ENCODE results near the gene EPDR1. TPM values are rescaled to one million over a fixed set of nuclear protein-coding genes. Genes with fewer than 3 reads are reported as not detected.
"Not testable (repeated sequence)": the region's sequence is repeated elsewhere in the genome, so short reads cannot be mapped to it uniquely, and the experiment has no call there.

EPDR1 gene
- total RNA-seq, 2 donors from 2014 or later: 0.54 to 0.56 TPM

DNA sequence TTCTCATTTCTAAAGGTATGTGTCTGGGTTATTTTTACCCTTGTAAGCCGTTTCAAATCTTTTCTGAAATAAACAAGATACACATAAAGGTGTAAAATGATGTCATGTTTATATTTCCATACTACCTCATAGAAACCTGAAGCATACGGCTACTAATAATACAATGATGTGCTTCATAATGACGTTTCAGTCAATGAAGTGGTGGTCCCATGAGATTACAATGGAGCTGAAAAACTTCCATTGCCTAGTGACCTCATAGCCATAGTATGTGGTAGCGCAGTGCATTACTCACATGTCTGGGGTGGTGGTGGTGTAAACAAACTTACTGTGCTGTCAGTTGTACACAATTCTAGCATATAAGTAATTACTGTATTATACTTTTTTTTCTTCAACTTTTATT is 24.9 kb downstream of the EPDR1 start:
- Mint-ChIP-seq H3K4me3 (no peak overlapping the region), H3K27me3 (peaks cover 3% of the 10 kb centered on the region), H3K27ac (no peak overlapping the region), H3K36me3 (ENCODE audit: low read depth) (no peaks in the 10 kb centered on the region), H3K9me3 (peaks cover 3% of the 10 kb centered on the region), H3K4me1 (no peaks in the 10 kb centered on the region)
- no peak for ATAC-seq (replicated peaks)

- no peaks in the 10 kb centered on the region for H3K36me3 Mint-ChIP-seq (ENCODE audit: low read depth)
Measured at GRCh38 chr7:37947138-37947940, 26.9 kb downstream of the EPDR1 start.

GRCh38 chr7:37947941-37948210 is 27.4 kb downstream of the EPDR1 start:
- no peak for ATAC-seq (replicated peaks)
- Mint-ChIP-seq H3K4me1 (no peaks in the 10 kb centered on the region), H3K27ac (no peak overlapping the region), H3K36me3 (ENCODE audit: low read depth) (no peaks in the 10 kb centered on the region), H3K27me3 (peaks cover 3% of the 10 kb centered on the region), H3K9me3 (peaks cover 3% of the 10 kb centered on the region), H3K4me3 (no peak overlapping the region)

More at GRCh38 chr7:37947138-37947940, 26.9 kb downstream of the EPDR1 start:
- ATAC-seq (replicated peaks): no peak
- no peak overlapping the region for H3K27ac Mint-ChIP-seq
- H3K27me3 Mint-ChIP-seq: peaks cover 3% of the 10 kb centered on the region
- no peak overlapping the region for H3K4me3 Mint-ChIP-seq
- no peaks in the 10 kb centered on the region for H3K4me1 Mint-ChIP-seq
- peaks cover 3% of the 10 kb centered on the region for H3K9me3 Mint-ChIP-seq

DNA sequence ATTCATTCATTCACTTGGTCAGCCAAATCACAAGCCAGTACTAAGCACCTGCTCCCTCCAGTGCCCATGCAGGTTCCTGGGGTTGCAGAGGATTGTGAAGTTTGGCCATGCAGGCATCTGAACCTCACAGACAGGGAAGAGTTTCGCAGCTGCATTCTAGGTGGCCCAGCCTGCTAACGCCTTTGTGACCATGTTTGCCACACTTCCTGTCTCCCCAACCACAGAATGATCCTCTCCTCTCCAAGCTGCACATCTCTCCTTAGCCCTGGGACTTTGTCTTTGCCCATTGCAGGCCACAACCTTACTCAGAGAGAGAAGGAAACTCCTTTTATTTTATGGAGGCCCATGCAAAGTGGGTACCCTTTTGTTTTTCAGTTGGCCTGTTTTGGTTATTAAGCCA is 31.8 kb downstream of the EPDR1 start:
- Mint-ChIP-seq H3K27me3 (no peaks in the 10 kb centered on the region), H3K4me3 (no peak overlapping the region)
- ATAC-seq (replicated peaks): no peak

GRCh38 chr7:37954217-37954616 is 33.8 kb downstream of the EPDR1 start:
- H3K4me3 Mint-ChIP-seq; H3K27ac Mint-ChIP-seq; H3K9me3 Mint-ChIP-seq; H3K4me1 Mint-ChIP-seq; H3K27me3 Mint-ChIP-seq; ATAC-seq (replicated peaks); H3K36me3 Mint-ChIP-seq (ENCODE audit: low read depth): not testable (repeated sequence)

More for the DNA sequence above, 31.8 kb downstream of the EPDR1 start:
- Mint-ChIP-seq H3K4me1 (no peaks in the 10 kb centered on the region), H3K36me3 (ENCODE audit: low read depth) (no peaks in the 10 kb centered on the region), H3K27ac (no peak overlapping the region), H3K9me3 (no peaks in the 10 kb centered on the region)

- Mint-ChIP-seq H3K4me3 (no peak overlapping the region), H3K4me1 (no peaks in the 10 kb centered on the region), H3K27ac (no peak overlapping the region), H3K36me3 (ENCODE audit: low read depth) (no peaks in the 10 kb centered on the region), H3K9me3 (no peaks in the 10 kb centered on the region), H3K27me3 (no peaks in the 10 kb centered on the region)
- no peak for ATAC-seq (replicated peaks)
Measured at GRCh38 chr7:37956791-37957190, 36.4 kb downstream of the EPDR1 start.

DNA sequence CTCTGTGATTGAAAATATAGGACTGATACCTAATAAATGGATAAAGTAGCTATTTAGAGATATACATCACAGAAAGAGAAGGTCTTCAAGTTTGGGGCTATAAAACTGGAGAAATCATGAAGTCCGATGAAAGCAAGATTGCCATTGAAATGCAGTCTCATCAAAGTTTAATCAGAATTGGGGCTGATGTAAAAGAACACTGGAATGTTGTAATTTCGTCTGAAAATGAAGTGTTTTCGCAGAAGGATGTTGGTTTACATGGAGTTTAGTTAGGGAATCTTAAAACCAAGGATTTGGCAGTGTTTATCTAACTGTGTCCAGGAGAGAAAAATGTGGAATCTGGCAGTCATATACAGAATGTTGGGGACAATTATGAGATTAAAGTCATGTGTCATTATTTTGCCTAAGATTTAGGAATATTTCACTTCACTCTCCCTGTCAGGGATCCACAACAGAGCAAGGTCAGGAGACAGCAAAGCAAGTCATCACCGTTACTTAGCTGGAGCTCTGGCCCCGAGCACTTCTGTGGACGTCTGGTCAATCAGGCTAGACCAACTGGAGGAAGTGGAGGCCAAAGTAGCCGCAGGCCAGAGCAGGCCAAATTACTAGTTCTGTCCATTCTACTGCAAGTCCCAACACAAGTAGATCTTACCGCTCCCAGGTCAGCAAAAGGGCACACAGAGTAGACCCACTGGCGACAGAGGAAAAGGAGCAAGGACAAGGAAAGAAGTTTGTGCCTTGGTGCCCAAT is 37.0 kb downstream of the EPDR1 start:
- no peaks in the 10 kb centered on the region for H3K9me3 Mint-ChIP-seq
- no peak for ATAC-seq (replicated peaks)
- no peak overlapping the region for H3K4me3 Mint-ChIP-seq

DNA sequence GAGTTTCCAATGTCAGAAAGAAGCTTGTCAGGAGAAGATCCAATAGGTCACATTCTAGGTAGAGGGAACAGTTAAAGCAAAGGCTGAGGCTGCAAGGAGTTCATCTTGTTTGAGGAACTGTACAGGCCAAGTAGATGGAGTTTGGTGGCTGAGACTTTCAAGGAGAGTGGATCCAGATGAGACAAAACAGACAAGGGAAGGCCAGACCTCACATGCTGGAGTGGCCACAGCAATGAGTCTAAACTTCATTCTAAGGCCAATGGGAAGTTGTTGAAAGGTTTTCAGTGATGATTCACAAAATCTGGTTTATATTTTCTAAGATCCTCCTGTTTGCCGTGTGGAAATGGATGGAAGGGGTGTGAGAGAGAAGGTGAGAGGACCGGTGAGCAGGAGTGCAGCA is 40.0 kb downstream of the EPDR1 start:
- no peaks in the 10 kb centered on the region for H3K36me3 Mint-ChIP-seq (ENCODE audit: low read depth)
- no peak for ATAC-seq (replicated peaks)

More for the DNA sequence above, 37.0 kb downstream of the EPDR1 start:
- no peaks in the 10 kb centered on the region for H3K36me3 Mint-ChIP-seq (ENCODE audit: low read depth)
- H3K27me3 Mint-ChIP-seq: no peaks in the 10 kb centered on the region
- no peaks in the 10 kb centered on the region for H3K4me1 Mint-ChIP-seq
- H3K27ac Mint-ChIP-seq: no peak overlapping the region

GRCh38 chr7:37961251-37961650 is 40.8 kb downstream of the EPDR1 start:
- Mint-ChIP-seq H3K27ac (no peak overlapping the region), H3K27me3 (no peaks in the 10 kb centered on the region), H3K9me3 (no peaks in the 10 kb centered on the region), H3K36me3 (ENCODE audit: low read depth) (no peaks in the 10 kb centered on the region), H3K4me3 (no peak overlapping the region), H3K4me1 (no peaks in the 10 kb centered on the region)
- ATAC-seq (replicated peaks): no peak

More for the DNA sequence above, 40.0 kb downstream of the EPDR1 start:
- no peaks in the 10 kb centered on the region for H3K9me3 Mint-ChIP-seq
- H3K4me3 Mint-ChIP-seq: no peak overlapping the region
- H3K27ac Mint-ChIP-seq: no peak overlapping the region
- no peaks in the 10 kb centered on the region for H3K4me1 Mint-ChIP-seq
- no peaks in the 10 kb centered on the region for H3K27me3 Mint-ChIP-seq

GRCh38 chr7:37964196-37964595 is 43.8 kb downstream of the EPDR1 start:
- ATAC-seq (replicated peaks): no peak
- H3K27me3 Mint-ChIP-seq: no peaks in the 10 kb centered on the region
- no peaks in the 10 kb centered on the region for H3K9me3 Mint-ChIP-seq

GRCh38 chr7:37970211-37970610 is 49.8 kb downstream of the EPDR1 start:
- Mint-ChIP-seq H3K9me3 (no peaks in the 10 kb centered on the region), H3K27ac (no peak overlapping the region), H3K4me3 (no peak overlapping the region)

More at GRCh38 chr7:37964196-37964595, 43.8 kb downstream of the EPDR1 start:
- no peaks in the 10 kb centered on the region for H3K4me1 Mint-ChIP-seq
- no peaks in the 10 kb centered on the region for H3K36me3 Mint-ChIP-seq (ENCODE audit: low read depth)
- no peak overlapping the region for H3K4me3 Mint-ChIP-seq
- no peak overlapping the region for H3K27ac Mint-ChIP-seq

DNA sequence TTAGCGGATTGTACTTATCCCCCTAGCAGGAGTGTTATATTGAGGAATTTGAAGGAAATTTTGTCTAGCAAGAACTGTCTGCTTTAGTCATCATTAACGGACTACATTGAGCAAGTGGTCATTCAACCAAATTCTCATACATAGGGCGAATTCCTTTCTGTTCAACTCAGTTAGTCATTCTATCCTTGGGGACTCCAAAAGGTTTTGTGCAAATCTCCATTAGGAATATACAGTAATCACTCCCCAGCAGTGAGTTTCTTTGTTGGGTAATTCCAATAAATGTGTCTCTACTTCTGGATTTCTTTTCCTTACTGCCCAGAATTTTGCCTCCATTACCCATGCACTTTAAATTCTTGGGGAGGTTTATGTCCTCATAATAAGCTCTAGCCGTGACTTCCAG is 51.1 kb downstream of the EPDR1 start:
- ATAC-seq (replicated peaks): no peak
- H3K27me3 Mint-ChIP-seq: peaks cover 4% of the 10 kb centered on the region
- no peaks in the 10 kb centered on the region for H3K4me1 Mint-ChIP-seq
- no peaks in the 10 kb centered on the region for H3K9me3 Mint-ChIP-seq
- H3K36me3 Mint-ChIP-seq (ENCODE audit: low read depth): no peaks in the 10 kb centered on the region
- no peak overlapping the region for H3K4me3 Mint-ChIP-seq
- no peak overlapping the region for H3K27ac Mint-ChIP-seq

More at GRCh38 chr7:37970211-37970610, 49.8 kb downstream of the EPDR1 start:
- Mint-ChIP-seq H3K27me3 (peaks cover 4% of the 10 kb centered on the region), H3K36me3 (ENCODE audit: low read depth) (no peaks in the 10 kb centered on the region), H3K4me1 (no peaks in the 10 kb centered on the region)
- ATAC-seq (replicated peaks): no peak

DNA sequence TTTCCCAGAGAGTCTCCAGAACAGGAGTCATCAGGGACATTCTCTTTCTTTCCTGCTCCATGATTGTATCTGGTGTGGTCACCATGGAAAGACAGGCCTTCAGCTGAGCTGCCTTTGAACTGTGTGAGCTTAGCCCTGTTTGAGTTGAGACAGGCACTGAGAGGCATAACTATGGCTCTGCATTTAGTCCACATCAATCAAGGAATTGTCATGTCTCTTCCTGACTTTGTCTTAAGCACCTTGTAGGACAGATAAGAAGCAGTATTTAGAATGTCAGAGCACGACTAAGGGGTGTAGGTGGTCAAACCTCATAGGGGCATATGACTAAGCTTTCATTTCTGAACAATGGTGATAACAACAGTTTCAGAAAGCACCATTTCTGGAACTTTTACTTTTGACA is 53.5 kb downstream of the EPDR1 start:
- H3K36me3 Mint-ChIP-seq (ENCODE audit: low read depth): no peaks in the 10 kb centered on the region
- no peak overlapping the region for H3K27ac Mint-ChIP-seq
- H3K4me3 Mint-ChIP-seq: no peak overlapping the region
- peaks cover 4% of the 10 kb centered on the region for H3K27me3 Mint-ChIP-seq
- ATAC-seq (replicated peaks): no peak
- no peaks in the 10 kb centered on the region for H3K4me1 Mint-ChIP-seq
- no peaks in the 10 kb centered on the region for H3K9me3 Mint-ChIP-seq

GRCh38 chr7:37974711-37975110 is 54.3 kb downstream of the EPDR1 start:
- no peak overlapping the region for H3K4me3 Mint-ChIP-seq
- no peaks in the 10 kb centered on the region for H3K4me1 Mint-ChIP-seq
- H3K9me3 Mint-ChIP-seq: no peaks in the 10 kb centered on the region
- H3K27ac Mint-ChIP-seq: no peak overlapping the region
- peaks cover 4% of the 10 kb centered on the region for H3K27me3 Mint-ChIP-seq
- no peak for ATAC-seq (replicated peaks)
- H3K36me3 Mint-ChIP-seq (ENCODE audit: low read depth): no peaks in the 10 kb centered on the region

DNA sequence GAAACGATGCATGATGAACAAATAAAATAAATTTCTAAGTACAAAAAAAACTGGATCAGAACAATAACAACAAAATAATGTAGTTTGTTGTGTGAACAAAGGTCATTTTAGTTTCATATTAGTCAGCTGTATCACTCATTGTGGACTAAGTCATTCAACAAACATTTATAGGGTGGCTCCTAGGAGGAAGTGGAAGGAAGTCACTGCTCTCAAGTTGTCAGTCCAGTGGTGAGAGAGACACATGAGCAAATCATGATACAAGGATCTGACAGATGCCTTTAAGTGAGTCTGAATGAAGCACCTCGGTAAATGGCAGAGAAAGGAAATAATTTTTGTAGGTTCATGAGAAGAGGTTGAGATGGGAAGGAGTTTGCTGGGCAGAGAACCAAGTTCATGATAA is 56.8 kb downstream of the EPDR1 start:
- Mint-ChIP-seq H3K4me1 (no peaks in the 10 kb centered on the region), H3K27me3 (peaks cover 7% of the 10 kb centered on the region), H3K27ac (no peak overlapping the region), H3K4me3 (no peak overlapping the region), H3K36me3 (ENCODE audit: low read depth) (no peaks in the 10 kb centered on the region), H3K9me3 (peaks cover 4% of the 10 kb centered on the region)
- no peak for ATAC-seq (replicated peaks)
